Thyroid gland (tissue), 4 donors: ENCODE results near the gene CHRNB2. TPM values are rescaled to one million over a fixed set of nuclear protein-coding genes. Genes with fewer than 3 reads are reported as not detected.
"Not testable (repeated sequence)": the region's sequence is repeated elsewhere in the genome, so short reads cannot be mapped to it uniquely, and the experiment has no call there.

Experiments used
- DNase-seq, 2 donors: peaks; one replicate each; pipeline ENCODE4 v3.0.0-alpha.2; 2019
- H3K27ac ChIP-seq, 3 donors: fragments of 200-600 bp; sonication (generic); 1 replicate in 2 of 3; 2 replicates in 1 of 3; pipeline ENCODE4 v1.5.1; 2016 to 2019; ENCODE audit warnings: mild to moderate bottlenecking in 1 of 3, moderate library complexity in 1 of 3
- H3K27me3 ChIP-seq: fragments of 200-600 bp; sonication (generic); one replicate; pipeline ENCODE4 v1.5.1; 2019
- H3K36me3 ChIP-seq, 2 donors: fragments of 200-600 bp; sonication (generic); one replicate each; pipeline ENCODE4 v1.5.1; 2016 to 2019
- H3K4me1 ChIP-seq, 2 donors: fragments of 200-600 bp; sonication (generic); one replicate each; pipeline ENCODE4 v1.5.1; 2017 to 2019
- H3K4me3 ChIP-seq, 3 donors: fragments of 200-600 bp; sonication (generic); replicated peaks in 1 of 3; 1 replicate in 2 of 3; 2 replicates in 1 of 3; pipeline ENCODE4 v1.5.1; 2016; ENCODE audit warnings: mild to moderate bottlenecking in 1 of 3
- H3K9me3 ChIP-seq: fragments of 200-600 bp; sonication (generic); one replicate; pipeline ENCODE4 v1.5.1; 2017
- CTCF ChIP-seq, 6 experiments: fragments of 200-600 bp in 3 of 6; fragments of 450-650 bp in 3 of 6; sonication (generic) in 3 of 6; IDR thresholded peaks; one replicate each; pipeline ENCODE4 v1.5.1; 2016 to 2019; ENCODE audit warnings: antibody characterized with exemption in 6 of 6, mild to moderate bottlenecking in 2 of 6, inconsistent platforms in 1 of 6, moderate library complexity in 1 of 6
- POLR2A ChIP-seq, 2 donors: fragments of 450-650 bp; IDR thresholded peaks; one replicate each; pipeline ENCODE4 v1.6.1; 2017; ENCODE audit warnings: antibody characterized with exemption in 2 of 2, mild to moderate bottlenecking in 2 of 2, moderate library complexity in 1 of 2
- WGBS, 2 donors: methylation state at CpG; one replicate each; pipeline ENCODE4 v1.1.5; 2017; 5-methylcytosine and 5-hydroxymethylcytosine counted together
- intact Hi-C: fragments of 100-400 bp; cut with DNase I; formaldehyde crosslinking; loops from one replicate; pipeline ENCODE4 v1.15.1; 2023
- total RNA-seq, 4 donors: library from RNA; depleted of rRNA; stranded (reverse); fragments of >200 nt; gene quantifications; one replicate each; pipeline ENCODE4 v1.2.3, GENCODE V29; 2016

CHRNB2 gene
- total RNA-seq, 4 donors from 2014 or later, result 0.73 TPM; not detected in 3

GRCh38 chr1:154527192-154527591 lies 40.4 kb upstream of the CHRNB2 start:
- Histone ChIP-seq H3K4me3 (no peak overlapping the region), H3K36me3 (no peaks in the 10 kb centered on the region), H3K27me3 (no peaks in the 10 kb centered on the region), H3K27ac (no peak overlapping the region), H3K9me3 (no peaks in the 10 kb centered on the region), H3K4me1 (peaks cover under 1 to 3% of the 10 kb centered on the region in 2 donors)
- 73 to 74% methylated on average over 6 of the region's 6 CpGs for WGBS, 2 donors
- no peak for DNase-seq
- TF ChIP-seq CTCF (IDR thresholded peaks at IDR 0.05), result no peak
- intact Hi-C loops, result no loop called here

- TF ChIP-seq POLR2A (IDR thresholded peaks at IDR 0.05) (no peak), CTCF (IDR thresholded peaks at IDR 0.05) (no peak)
- Histone ChIP-seq H3K9me3 (no peaks in the 10 kb centered on the region), H3K27ac (no peak overlapping the region), H3K27me3 (no peaks in the 10 kb centered on the region), H3K4me1 (no peaks in the 10 kb centered on the region), H3K36me3 (no peaks in the 10 kb centered on the region), H3K4me3 (no peak overlapping the region)
- DNase-seq, result no peak
- intact Hi-C loops, result no loop called here
- WGBS, 2 donors, result 95 to 97% methylated on average over 6 of the region's 6 CpGs
These were observed 38.3 kb upstream of the CHRNB2 start for GRCh38 chr1:154529308-154529707.

GRCh38 chr1:154531950-154532349 lies 35.6 kb upstream of the CHRNB2 start:
- H3K4me1 ChIP-seq, intact Hi-C loops, H3K27me3 ChIP-seq, H3K4me3 ChIP-seq, H3K36me3 ChIP-seq, DNase-seq, H3K27ac ChIP-seq, H3K9me3 ChIP-seq: not testable (repeated sequence)
- WGBS, 2 donors, result 94 to 97% methylated on average over 8 to 11 of the region's 13 CpGs

- H3K27ac ChIP-seq, result no peak overlapping the region
- no peaks in the 10 kb centered on the region for H3K4me1 ChIP-seq
- 66 to 70% methylated on average over 11 of the region's 11 CpGs for WGBS, 2 donors
- H3K27me3 ChIP-seq, result no peaks in the 10 kb centered on the region
- TF ChIP-seq POLR2A (IDR thresholded peaks at IDR 0.05) (no peak), CTCF (IDR thresholded peaks at IDR 0.05) (peak in 3 of 6 experiments; percentile 32 to 47 (median 42))
- no peaks in the 10 kb centered on the region for H3K9me3 ChIP-seq
- intact Hi-C loops, result no loop called here
- DNase-seq, result peak; percentile 29 to 45
- no peaks in the 10 kb centered on the region for H3K36me3 ChIP-seq
- H3K4me3 ChIP-seq, result no peak overlapping the region
These were observed 33.4 kb upstream of the CHRNB2 start for GRCh38 chr1:154533952-154534844.

GRCh38 chr1:154536570-154536969 lies 31.0 kb upstream of the CHRNB2 start:
- Histone ChIP-seq H3K4me3 (no peak overlapping the region), H3K27me3 (no peaks in the 10 kb centered on the region), H3K36me3 (no peaks in the 10 kb centered on the region), H3K9me3 (no peaks in the 10 kb centered on the region), H3K4me1 (no peaks in the 10 kb centered on the region), H3K27ac (no peak overlapping the region)
- no peak for DNase-seq
- 90 to 93% methylated on average over 7 of the region's 7 CpGs for WGBS, 2 donors
- no peak for TF ChIP-seq POLR2A (IDR thresholded peaks at IDR 0.05)
- no peak for TF ChIP-seq CTCF (IDR thresholded peaks at IDR 0.05)
- intact Hi-C loops, result no loop called here
